GM18505 (cell line): Measurements from ENCODE around the gene CD300A.

Experiments
- ATAC-seq: cut with Tn5 transposase; IDR thresholded peaks from one replicate; pipeline ENCODE4 v1.9.1; 2021; ENCODE audit not compliant: unreplicated experiment
- POLR2A ChIP-seq: IDR thresholded peaks from 4 replicates; pipeline ENCODE4 v1.6.1; 2011; ENCODE audit warnings: borderline replicate concordance; ENCODE audit not compliant: insufficient read depth, insufficient read length; ENCODE audit errors: extremely low read depth

CD300A gene

DNA sequence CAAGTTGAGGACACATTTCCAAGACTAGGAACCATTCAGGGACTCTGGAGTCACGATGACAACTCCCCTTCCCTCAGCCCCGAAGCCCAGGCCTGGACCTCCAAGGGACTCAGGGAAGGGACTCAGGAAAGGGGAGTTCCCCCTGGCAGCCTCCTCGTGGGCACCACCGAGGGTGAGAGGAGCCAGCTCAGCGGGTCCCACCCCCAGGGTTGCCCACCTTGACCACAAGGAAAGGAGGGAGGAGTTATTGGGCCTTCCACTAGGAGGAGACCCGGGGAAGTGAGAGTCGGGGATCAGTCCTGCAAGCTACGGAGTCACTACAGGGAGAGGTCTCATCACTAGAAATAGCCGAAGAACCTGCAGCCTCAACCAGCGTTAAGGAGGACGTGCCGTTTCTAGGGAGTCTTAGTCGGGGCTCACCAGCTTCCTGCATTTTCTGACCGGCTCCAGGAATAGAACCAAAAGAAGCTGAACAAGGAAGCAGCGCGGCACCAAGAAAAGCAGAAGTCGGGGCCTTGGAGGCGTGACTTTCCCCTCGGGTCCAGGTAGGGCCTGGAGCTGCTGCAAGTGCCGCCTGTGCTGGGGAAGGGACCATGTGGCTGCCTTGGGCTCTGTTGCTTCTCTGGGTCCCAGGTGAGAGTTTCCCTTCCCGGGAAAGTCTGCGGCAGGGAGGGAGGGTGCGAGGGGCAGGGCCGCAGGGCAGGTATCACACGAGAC, at the start of gene CD300A:
Gene CD300A (plus strand): TSS at position 524 of the 717 bp plus-strand sequence. CDS start 70 bp downstream, at position 594.
- ATAC-seq = no peak
- peak; percentile 44 for TF ChIP-seq POLR2A

DNA sequence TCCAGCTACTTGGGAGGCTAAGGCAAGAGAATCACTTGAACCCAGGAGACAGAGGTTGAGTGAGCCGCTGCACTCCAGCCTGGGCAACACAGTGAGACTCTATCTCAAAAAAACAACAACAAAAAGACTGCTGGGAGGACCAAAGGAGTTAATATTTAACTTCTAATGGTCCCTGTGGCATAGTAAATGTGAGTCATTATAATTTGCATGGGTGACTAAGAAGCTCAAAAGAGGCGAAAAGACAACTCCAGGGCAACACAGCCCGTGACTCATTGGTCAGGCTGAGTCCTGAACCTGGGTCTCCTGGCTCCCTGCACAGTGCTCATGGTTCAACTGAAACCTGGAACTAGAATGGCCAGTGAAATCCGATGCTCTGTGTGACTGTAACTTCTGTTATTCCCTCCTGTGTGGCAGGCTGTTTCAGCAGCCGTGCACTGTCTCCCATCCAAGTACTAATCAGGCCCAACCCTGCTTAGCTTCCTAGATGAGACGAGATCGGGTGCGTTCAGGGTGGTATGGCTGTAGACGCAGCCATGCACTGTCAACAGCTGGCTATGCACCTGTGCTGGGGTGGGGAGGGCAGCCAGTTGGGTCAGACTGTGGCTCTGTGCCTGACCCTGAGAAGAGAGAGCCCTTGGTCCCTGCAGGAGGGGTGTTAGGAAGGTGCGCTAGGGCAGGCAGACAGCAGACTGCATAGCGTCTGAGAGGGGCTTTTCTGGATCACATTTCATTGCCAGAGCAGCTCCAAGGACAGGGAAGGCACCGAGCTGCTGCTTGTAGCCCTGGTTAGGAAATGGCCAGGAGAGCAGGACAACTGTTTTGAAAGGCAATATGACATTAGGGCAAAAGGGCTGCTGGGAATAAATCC, 49.0 kb upstream of the CD300A start:
- no peak for TF ChIP-seq POLR2A
- ATAC-seq = no peak

DNA sequence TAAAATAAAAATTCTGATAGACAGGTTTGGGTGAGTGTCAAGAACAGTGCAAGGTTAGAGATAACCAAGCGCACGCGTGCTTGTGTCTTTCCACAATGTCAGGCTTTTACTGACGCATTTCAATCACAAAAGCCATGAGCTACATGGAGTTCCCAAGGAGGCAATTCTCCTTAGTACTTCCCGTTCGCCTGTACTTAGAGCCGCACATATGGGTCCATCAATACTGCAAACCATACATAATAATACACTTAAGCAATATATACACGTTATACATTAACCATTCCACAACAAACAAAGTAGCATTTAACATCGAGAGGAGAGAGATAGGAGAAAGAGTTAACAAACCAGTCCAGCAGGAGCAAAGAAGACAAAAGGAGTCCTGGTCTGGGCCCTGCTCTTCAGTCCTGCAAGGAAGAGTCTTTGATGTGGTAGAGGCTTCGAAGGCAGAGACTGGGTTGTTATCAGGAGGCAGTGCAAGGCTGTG, 46.5 kb upstream of the CD300A start:
- ATAC-seq = no peak
- TF ChIP-seq POLR2A = no peak

DNA sequence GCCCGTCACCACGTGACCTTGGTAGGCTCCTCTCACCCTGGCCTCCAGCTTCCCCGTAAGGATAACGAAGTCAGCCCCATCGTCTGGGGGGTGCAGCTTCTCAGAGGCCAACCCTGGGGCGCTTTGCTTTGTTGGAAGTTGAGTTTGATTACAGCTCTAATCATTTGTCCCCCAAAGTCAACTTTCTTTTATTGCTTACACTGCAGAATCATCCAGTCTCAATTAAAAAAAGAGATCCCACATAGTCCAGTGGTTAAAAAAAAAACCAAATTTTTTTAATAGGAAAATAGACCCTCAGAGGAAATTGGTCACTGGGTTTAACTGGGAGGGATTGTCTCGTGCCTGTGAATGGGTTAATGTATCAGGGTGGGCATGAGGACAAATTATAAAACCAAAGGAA, 42.3 kb upstream of the CD300A start:
- TF ChIP-seq POLR2A = no peak
- ATAC-seq = no peak

DNA sequence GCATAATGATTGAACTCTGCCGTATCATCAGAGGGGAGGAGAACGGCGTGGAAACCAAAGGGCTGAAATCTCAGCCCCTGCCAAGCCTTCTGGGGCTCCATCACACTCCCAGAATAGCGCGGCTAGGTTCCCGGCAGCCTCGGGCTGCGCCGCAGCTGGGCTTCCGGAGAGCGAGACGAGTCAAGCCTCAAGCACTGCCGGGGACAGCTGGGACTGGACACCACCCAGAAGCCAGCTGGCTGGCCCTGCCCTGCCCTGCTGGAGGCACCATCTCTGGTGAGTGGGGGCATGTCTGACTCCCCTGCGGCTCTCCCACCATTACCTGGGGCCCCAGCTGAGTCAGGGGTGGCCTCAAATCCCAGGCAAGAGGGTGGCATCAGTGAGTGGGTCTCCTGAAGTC, 41.8 kb upstream of the CD300A start:
- TF ChIP-seq POLR2A = no peak
- no peak for ATAC-seq

DNA sequence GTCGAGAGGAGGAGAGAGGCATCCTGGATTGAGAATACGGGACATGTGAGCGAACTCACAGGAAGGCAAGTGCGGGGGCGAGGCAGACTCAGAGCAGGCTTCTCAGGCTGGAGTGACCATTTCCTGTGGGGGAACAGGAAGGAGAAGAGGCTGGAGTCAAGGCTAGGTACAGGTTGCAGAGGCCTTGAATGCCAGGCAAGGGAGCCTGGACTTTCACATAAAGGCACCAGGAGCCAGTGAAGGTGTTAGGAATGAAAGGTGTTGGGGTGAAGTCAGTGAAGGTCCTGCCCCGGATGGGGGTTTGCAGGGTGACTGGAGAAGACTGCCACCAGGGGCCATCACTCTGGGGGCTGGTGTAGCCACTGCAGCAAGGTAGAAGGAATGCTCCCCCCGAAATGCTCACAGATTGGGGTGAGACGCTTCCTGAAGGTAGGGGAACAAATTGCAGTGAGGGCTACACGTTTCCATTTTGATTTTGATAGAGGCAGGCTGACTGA, 39.8 kb upstream of the CD300A start:
- ATAC-seq = no peak
- no peak for TF ChIP-seq POLR2A

DNA sequence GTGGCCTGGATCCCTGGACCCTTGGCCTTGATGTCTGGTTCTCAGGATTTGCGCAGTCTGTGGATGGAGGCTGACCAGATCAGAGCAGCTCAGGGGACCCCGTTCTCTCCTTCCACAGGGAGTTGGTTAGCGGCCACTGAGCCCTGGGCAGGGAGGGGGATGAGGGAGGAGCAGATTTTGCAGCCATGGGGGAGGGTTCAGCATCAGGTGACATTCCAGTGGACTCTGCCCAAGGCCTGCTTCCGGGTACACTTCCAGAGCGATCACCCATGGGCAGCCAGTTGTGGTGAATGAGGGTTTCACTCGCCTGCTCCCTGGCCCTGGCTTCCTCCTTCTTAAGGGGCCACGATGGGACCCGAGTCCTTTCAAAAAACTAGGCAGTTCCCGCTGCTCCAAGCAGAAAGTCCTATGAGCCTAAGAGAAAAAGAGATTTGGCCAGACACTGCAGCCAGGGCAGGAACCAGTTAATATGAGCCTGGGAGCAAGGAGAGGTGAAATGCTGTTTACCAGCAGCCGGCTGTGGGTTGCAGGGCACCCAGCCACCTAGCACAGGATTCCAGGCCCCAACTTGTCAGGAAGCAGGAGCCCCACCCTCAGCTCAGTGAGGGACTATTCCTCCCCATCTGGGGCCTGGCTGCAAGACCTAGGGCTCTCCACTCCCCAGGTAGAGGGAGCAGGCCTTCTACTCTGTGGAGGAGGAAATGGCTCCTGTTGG, 39.2 kb upstream of the CD300A start:
- TF ChIP-seq POLR2A = no peak

DNA sequence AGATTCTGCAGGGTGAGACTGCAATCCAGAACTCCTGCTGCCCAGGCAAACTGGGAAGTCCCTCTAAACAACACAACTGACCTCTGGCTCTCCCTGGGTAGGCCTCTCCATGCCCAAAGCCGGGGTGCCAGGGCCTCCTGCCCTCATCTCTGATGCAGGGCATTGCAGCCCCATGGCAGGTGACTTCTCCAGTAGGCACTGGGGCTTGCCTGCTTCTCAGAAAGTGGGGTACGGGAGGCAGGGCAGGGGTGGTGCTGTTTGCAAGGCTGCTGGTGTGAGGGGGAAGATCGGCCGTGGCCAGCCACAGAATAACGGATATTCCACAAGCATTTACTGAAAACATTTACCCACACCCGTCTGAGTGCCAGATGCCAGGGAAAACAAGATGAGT, 38.7 kb upstream of the CD300A start:
- ATAC-seq = no peak

More for the DNA sequence above, 39.2 kb upstream of the CD300A start:
- ATAC-seq = no peak

DNA sequence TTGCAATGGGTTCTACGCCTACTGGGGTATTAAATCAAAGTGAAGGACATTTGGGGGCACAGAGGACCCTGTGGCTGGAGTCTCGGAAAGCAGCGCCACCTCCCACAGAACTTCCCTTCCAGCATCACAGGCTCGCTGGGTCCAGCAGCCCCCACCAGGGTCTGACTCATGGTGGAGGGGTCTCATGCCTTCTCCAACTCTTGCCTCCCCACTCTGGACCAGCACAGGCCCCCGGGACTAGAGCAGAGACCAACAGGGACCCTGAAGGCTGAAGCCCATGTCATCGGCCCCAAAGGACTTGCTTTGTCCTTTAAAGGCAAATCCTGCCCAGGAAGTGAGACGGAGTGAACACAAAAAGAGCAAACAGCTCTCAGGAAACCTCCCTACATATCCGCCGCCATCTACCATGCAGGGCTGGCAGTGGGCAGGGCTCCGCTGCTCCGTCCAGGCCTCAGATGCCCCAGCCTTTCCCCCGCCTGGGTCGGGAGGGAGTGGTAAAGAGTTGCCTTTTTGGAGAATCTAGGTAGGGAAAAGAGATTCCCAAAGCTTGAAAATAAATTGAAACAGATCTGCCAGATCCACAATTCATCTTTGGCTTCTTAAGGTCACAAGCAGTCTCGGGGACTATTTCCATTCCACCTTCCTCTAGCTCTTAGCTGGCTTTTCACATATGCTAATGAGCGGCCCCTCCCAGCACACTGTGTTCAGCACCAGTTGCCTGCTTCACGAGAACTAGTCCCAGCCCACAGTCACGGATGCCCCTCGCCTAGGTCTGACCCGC, 36.6 kb upstream of the CD300A start:
- peak; percentile 22 for ATAC-seq
- TF ChIP-seq POLR2A = no peak

More for the DNA sequence above, 38.7 kb upstream of the CD300A start:
- no peak for TF ChIP-seq POLR2A

DNA sequence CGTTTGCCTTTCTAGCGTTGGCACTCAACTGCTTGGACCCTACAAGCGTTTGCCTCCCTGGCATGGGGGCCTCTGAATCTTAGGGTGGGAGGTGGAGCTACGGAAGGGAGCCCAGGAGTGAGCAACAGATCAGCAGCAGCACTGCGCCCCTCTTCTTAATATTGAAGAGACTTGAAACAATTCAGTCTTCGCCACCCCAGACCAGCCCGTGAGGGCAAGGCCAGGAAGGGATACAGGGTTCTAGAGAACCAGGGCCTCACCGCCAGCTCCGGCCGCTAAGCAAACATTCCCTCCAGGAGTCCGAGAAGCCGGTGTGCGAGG, 36.1 kb upstream of the CD300A start:
- no peak for ATAC-seq
- no peak for TF ChIP-seq POLR2A

DNA sequence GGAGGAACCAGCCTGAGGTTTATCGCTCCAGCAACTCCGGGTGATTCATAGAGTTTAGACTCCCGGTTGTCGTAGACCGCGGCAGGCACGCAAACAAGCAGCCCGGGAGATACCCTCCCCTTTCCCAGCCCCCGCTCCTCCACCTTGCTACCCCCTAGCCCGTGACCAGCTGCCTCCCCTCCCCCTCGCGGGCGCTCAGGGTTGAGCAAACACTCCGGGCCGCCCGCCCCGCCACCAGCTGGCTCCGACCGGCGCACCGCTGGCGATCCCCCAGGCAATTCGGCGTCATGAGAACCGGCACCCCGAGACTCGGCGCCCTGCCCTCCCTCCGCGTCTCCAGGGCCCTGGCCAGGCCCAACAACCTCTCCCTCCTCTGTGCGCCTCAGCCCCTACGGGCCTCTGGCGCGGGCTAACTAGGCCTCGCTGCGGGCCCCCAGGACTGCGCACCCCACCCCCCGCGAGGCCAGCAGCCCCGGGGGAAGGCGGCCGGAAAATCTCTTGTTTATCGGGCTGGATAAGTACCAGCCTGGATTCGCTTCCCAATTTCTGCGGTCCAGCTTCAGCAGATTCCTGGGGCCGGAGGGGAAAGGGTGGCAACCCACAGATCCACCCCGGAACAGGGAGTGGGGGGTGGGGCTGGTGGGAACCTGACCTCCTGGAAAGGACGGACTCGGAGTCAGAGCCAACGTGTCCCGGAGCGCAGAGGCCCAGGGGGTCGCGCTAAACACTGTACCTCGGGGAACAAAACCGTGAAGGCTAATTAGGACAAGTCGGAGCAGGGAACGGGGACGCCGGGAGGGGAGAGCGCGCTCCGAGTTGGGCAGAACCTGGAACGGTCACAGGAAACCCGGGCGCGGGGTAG, 35.5 kb upstream of the CD300A start:
- no peak for TF ChIP-seq POLR2A
- ATAC-seq = peak; percentile 45
